OCI-LY1 (cell line): ENCODE measurements around the gene NEK6.

Experiments used
- H2AFZ ChIP-seq: fragments of 200-600 bp; sonication (generic), shearing (Covaris generic); 2 replicates; pipeline ENCODE4 v1.6.0; 2014; ENCODE audit warnings: antibody characterized with exemption, mild to moderate bottlenecking, low read length
- H3F3A ChIP-seq: fragments of 200-600 bp; sonication (generic), shearing (Covaris generic); 2 replicates; pipeline ENCODE4 v1.6.0; 2014; ENCODE audit warnings: mild to moderate bottlenecking, antibody characterized with exemption, low read length, moderate library complexity; ENCODE audit not compliant: insufficient read depth
- H3K27ac ChIP-seq: fragments of 200-600 bp; sonication (generic); 2 replicates; pipeline ENCODE4 v1.5.1; 2014; ENCODE audit warnings: low read length, mixed run types, mild to moderate bottlenecking, low read depth; ENCODE audit not compliant: poor library complexity, severe bottlenecking
- H3K27me3 ChIP-seq: fragments of 200-600 bp; sonication (generic); 2 replicates; pipeline ENCODE4 v1.6.0; 2014; ENCODE audit warnings: antibody characterized with exemption, mild to moderate bottlenecking, low read length, moderate library complexity; ENCODE audit not compliant: insufficient read depth
- H3K36me3 ChIP-seq: fragments of 200-600 bp; sonication (generic); 2 replicates; pipeline ENCODE4 v1.6.1; 2014; ENCODE audit warnings: mild to moderate bottlenecking, antibody characterized with exemption, low read length, moderate library complexity, mixed read lengths; ENCODE audit not compliant: insufficient read depth
- H3K4me1 ChIP-seq: fragments of 200-600 bp; sonication (generic); 2 replicates; pipeline ENCODE4 v1.5.1; 2014; ENCODE audit warnings: mild to moderate bottlenecking, low read length, moderate library complexity; ENCODE audit not compliant: insufficient read depth, severe bottlenecking
- H3K4me2 ChIP-seq: fragments of 200-600 bp; sonication (generic), shearing (Covaris generic); 2 replicates; pipeline ENCODE4 v1.6.1; 2014; ENCODE audit warnings: low read length
- H3K4me3 ChIP-seq: fragments of 200-600 bp; sonication (generic); 2 replicates; pipeline ENCODE4 v1.5.1; 2014; ENCODE audit warnings: low read length, low read depth, mild to moderate bottlenecking, mixed read lengths; ENCODE audit not compliant: poor library complexity, severe bottlenecking
- H3K79me2 ChIP-seq: fragments of 200-600 bp; shearing (Covaris generic); 2 replicates; pipeline ENCODE4 v1.6.1; 2016; ENCODE audit warnings: mixed run types, low read length, mixed read lengths; ENCODE audit not compliant: insufficient read depth
- H3K9ac ChIP-seq: fragments of 200-600 bp; sonication (generic), shearing (Covaris generic); 2 replicates; pipeline ENCODE4 v1.6.1; 2014; ENCODE audit warnings: mild to moderate bottlenecking, low read length, mixed read lengths
- H3K9me2 ChIP-seq: fragments of 200-600 bp; sonication (generic), shearing (Covaris generic); 2 replicates; pipeline ENCODE4 v1.6.1; 2014; ENCODE audit warnings: low read depth, mild to moderate bottlenecking, low read length, mixed read lengths
- H3K9me3 ChIP-seq: fragments of 200-600 bp; shearing (Covaris generic); 2 replicates; pipeline ENCODE4 v1.6.1; 2014; ENCODE audit warnings: low read length, mixed read lengths
- H4K20me1 ChIP-seq: fragments of 200-600 bp; sonication (generic), shearing (Covaris generic); 2 replicates; pipeline ENCODE4 v1.6.0; 2016; ENCODE audit warnings: mild to moderate bottlenecking, low read length; ENCODE audit not compliant: insufficient read depth
- CTCF ChIP-seq: fragments of 200-600 bp; sonication (generic), shearing (Covaris generic); IDR thresholded peaks from 2 replicates; pipeline ENCODE4 v1.5.1; 2017; ENCODE audit warnings: mild to moderate bottlenecking, antibody characterized with exemption, low read length, moderate library complexity, mixed read lengths
- EZH2 ChIP-seq: fragments of 200-600 bp; sonication (generic), shearing (Covaris generic); IDR thresholded peaks from 2 replicates; pipeline ENCODE4 v1.8.0; 2017; ENCODE audit warnings: borderline replicate concordance, mixed run types, mild to moderate bottlenecking, antibody characterized with exemption, low read length, moderate library complexity, mixed read lengths

Gene NEK6

GRCh38 chr9:124370896-124371582 is 113.3 kb downstream of the NEK6 start:
- Histone ChIP-seq H3K4me3 (no peak overlapping the region), H4K20me1 (no peaks in the 10 kb centered on the region), H3K27ac (no peak overlapping the region), H3K9me3 (peaks cover 6% of the 10 kb centered on the region), H3K9me2 (no peaks in the 10 kb centered on the region), H3K4me2 (no peak overlapping the region), H2AFZ (no peak overlapping the region), H3K79me2 (peaks cover 38% of the 10 kb centered on the region), H3K4me1 (no peaks in the 10 kb centered on the region), H3K36me3 (peaks cover 33% of the 10 kb centered on the region), H3F3A (no peaks in the 10 kb centered on the region), H3K27me3 (no peaks in the 10 kb centered on the region), H3K9ac (no peak overlapping the region)
- no peak for TF ChIP-seq CTCF
- TF ChIP-seq EZH2, result no peak

- no peaks in the 10 kb centered on the region for H3K9me2 ChIP-seq
- no peaks in the 10 kb centered on the region for H3K27me3 ChIP-seq
- no peaks in the 10 kb centered on the region for H4K20me1 ChIP-seq
- H3K4me1 ChIP-seq, result no peaks in the 10 kb centered on the region
- peaks cover 6% of the 10 kb centered on the region for H3K9me3 ChIP-seq
- H2AFZ ChIP-seq, result no peak overlapping the region
- no peak overlapping the region for H3K9ac ChIP-seq
- no peak overlapping the region for H3K27ac ChIP-seq
- TF ChIP-seq CTCF, result no peak
- no peak for TF ChIP-seq EZH2
- no peaks in the 10 kb centered on the region for H3F3A ChIP-seq
- no peak overlapping the region for H3K4me3 ChIP-seq
- peaks cover 38% of the 10 kb centered on the region for H3K79me2 ChIP-seq
- peaks cover 34% of the 10 kb centered on the region for H3K36me3 ChIP-seq
- no peak overlapping the region for H3K4me2 ChIP-seq
These were observed 114.3 kb downstream of the NEK6 start for GRCh38 chr9:124372038-124372437.

- H3K9ac ChIP-seq, result no peak overlapping the region
- no peaks in the 10 kb centered on the region for H3F3A ChIP-seq
- no peak overlapping the region for H3K4me2 ChIP-seq
- peaks cover 42% of the 10 kb centered on the region for H3K36me3 ChIP-seq
- no peaks in the 10 kb centered on the region for H4K20me1 ChIP-seq
- peaks cover 6% of the 10 kb centered on the region for H3K9me3 ChIP-seq
- H3K27ac ChIP-seq, result no peak overlapping the region
- TF ChIP-seq CTCF (no peak), EZH2 (no peak)
- no peak overlapping the region for H3K4me3 ChIP-seq
- H3K27me3 ChIP-seq, result no peaks in the 10 kb centered on the region
- no peaks in the 10 kb centered on the region for H3K4me1 ChIP-seq
- H3K9me2 ChIP-seq, result no peaks in the 10 kb centered on the region
- H3K79me2 ChIP-seq, result peaks cover 34% of the 10 kb centered on the region
- no peak overlapping the region for H2AFZ ChIP-seq
These were observed 115.6 kb downstream of the NEK6 start for GRCh38 chr9:124373386-124373785.
